GM12891 (cell line): ENCODE measurements around the gene EVC.

ENCODE experiments used
- POLR2A ChIP-seq: IDR thresholded peaks from 2 replicates; pipeline ENCODE4 v1.6.1; 2011; ENCODE audit warnings: low read depth, low read length, control low read depth
- POLR2AphosphoS5 ChIP-seq: IDR thresholded peaks from 2 replicates; pipeline ENCODE4 v1.6.1; 2011; ENCODE audit warnings: low read depth, low read length, control low read depth
- TAF1 ChIP-seq: IDR thresholded peaks from 2 replicates; pipeline ENCODE4 v1.6.1; 2011; ENCODE audit warnings: low read depth, low read length, control low read depth

DNA sequence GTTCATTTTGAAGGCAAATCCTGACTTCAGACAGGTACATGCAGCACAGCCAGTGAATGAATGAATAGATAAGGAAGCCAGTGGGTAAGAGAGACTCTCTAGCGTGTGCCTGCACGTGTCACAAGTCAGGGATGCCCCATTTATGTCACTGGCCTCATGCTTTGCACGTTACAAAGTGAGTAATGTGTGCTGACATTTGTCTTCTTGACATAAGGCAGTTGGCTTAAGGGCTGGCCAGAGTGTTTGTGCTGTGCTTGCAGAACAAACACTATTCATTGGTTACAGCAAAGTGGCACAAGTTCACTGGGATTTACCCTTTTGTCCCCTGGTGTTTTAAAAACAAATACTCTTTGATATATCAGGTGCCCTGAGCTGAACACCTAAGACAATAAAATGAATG is 125.9 kb downstream of the EVC start:
- no peak for TF ChIP-seq POLR2A
- no peak for TF ChIP-seq TAF1
- no peak for TF ChIP-seq POLR2AphosphoS5
